ENCODE measurements around the gene POU3F4. TPM values are rescaled to one million over a fixed set of nuclear protein-coding genes. Genes with fewer than 3 reads are reported as not detected.

POU3F4 gene
- total and polyA plus RNA-seq, 2 donors (not counting 3 experiments of a cell fraction or from before 2014, with no cell fraction given): not detected

DNA sequence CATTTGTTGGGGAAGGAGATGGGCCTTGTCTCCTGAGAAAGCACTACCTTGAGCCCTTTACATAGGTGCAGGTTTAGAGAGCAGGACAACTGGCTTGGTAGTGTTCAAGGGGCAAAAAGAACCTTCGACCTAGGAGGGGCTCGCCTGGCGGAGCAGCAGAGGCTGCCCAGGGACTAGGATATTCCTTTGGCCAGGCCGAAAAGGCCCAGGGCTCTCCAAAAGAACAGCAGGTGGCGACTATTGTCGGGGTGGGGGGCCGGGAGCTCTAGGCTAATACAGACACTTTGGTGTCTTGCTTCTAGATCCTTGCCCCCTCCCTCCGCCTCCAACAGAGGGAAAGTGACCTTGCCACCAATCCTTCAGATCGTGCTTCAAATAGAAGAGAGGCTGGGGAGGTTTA, 7.1 kb upstream of the POU3F4 start:
- no peak overlapping the region for H3K4me2 ChIP-seq (ENCODE audit: insufficient read depth, low read length)
- H2AFZ ChIP-seq (ENCODE audit: low read depth, low read length): no peak overlapping the region
- dilution Hi-C loops (cut with MboI; ENCODE audit: extremely low pct_ligation_motif_present, low sequenced_read_pairs): no loop called here
- no peak overlapping the region for H3K4me3 ChIP-seq (replicated peaks in 1 of 3; ENCODE audit: insufficient read depth in 1 of 3, low read depth in 1 of 3, low read length in 3 of 3)
- TF ChIP-seq, protein P1, sequence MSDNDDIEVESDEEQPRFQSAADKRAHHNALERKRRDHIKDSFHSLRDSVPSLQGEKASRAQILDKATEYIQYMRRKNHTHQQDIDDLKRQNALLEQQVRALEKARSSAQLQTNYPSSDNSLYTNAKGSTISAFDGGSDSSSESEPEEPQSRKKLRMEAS (IDR thresholded peaks at IDR 0.05; ENCODE audit: insufficient read depth, insufficient read length): no peak
- TF ChIP-seq POLR2AphosphoS5 (IDR thresholded peaks at IDR 0.05; ENCODE audit: insufficient read depth, low read depth, low read length) (no peak), FOS (IDR thresholded peaks at IDR 0.05; ENCODE audit: borderline replicate concordance, insufficient read depth, low read length) (no peak), POLR2A (IDR thresholded peaks at IDR 0.05; ENCODE audit: low read depth, low read length) (no peak), CTCF (IDR thresholded peaks at IDR 0.05; ENCODE audit: extremely low read depth in 1 of 2, insufficient read depth in 1 of 2, low read depth in 1 of 2, low read length in 2 of 2) (no peak), GATA2 (IDR thresholded peaks at IDR 0.05; ENCODE audit: insufficient read depth, insufficient read length, low read depth, low read length) (no peak), MYC (IDR thresholded peaks at IDR 0.05; ENCODE audit: low read depth, low read length) (no peak), EZH2 (IDR thresholded peaks at IDR 0.05; ENCODE audit: borderline replicate concordance, low read depth, low read length, severe bottlenecking) (no peak), JUN (IDR thresholded peaks at IDR 0.05; ENCODE audit: borderline replicate concordance, insufficient read depth, insufficient read length, low read depth) (no peak)
- FAIRE-seq (no peak), DNase-seq (ENCODE audit: low read depth, low spot score) (no peak)
- H3K27ac ChIP-seq (ENCODE audit: insufficient read depth, low read depth, low read length): no peak overlapping the region
- no peaks in the 10 kb centered on the region for H3K79me2 ChIP-seq (ENCODE audit: control insufficient read depth, insufficient read depth, low read length)
- POLR2A ChIA-PET: no interaction called here
- no peaks in the 10 kb centered on the region for H3K27me3 ChIP-seq (ENCODE audit: control insufficient read depth in 2 of 2, insufficient read depth in 2 of 2, low read length in 2 of 2)
- CTCF ChIA-PET: no interaction called here
- H3K4me1 ChIP-seq (ENCODE audit: control insufficient read depth, extremely low read depth, insufficient read depth, low read length): no peaks in the 10 kb centered on the region
- H3K36me3 ChIP-seq (ENCODE audit: control insufficient read depth in 2 of 2, extremely low read depth in 1 of 2, insufficient read depth in 2 of 2, low read length in 2 of 2): no peaks in the 10 kb centered on the region
- H3K9ac ChIP-seq (replicated peaks; ENCODE audit: extremely low read depth, insufficient read depth, low read length): no peak overlapping the region
- H3K9me3 ChIP-seq (replicated peaks; ENCODE audit: control insufficient read depth, insufficient read depth, low read length): no peaks in the 10 kb centered on the region
- intact Hi-C loops (cut with micrococcal nuclease): no loop called here
- no peaks in the 10 kb centered on the region for H4K20me1 ChIP-seq (replicated peaks; ENCODE audit: control insufficient read depth, extremely low read depth, insufficient read depth, low read length)
- no TSS peak for BruUV-seq (replicated peaks)
- H3K9me1 ChIP-seq (replicated peaks; ENCODE audit: control insufficient read depth, extremely low read depth, insufficient read depth, low read length): no peaks in the 10 kb centered on the region
